T47D (cell line): ENCODE results near the gene ARHGEF19.
"Not testable (repeated sequence)": the region's sequence is repeated elsewhere in the genome, so short reads cannot be mapped to it uniquely, and the experiment has no call there.

ENCODE experiments used
- DNase-seq, 2 experiments: peaks; one replicate each; pipeline versions ENCODE4 v3.0.0 to v3.0.0-alpha.2; 2011 to 2012; ENCODE audit warnings: low read depth in 1 of 2, low spot score in 1 of 2
- JUND ChIP-seq: IDR thresholded peaks from 2 replicates; pipeline ENCODE4 v1.6.1; 2012; ENCODE audit warnings: low read depth
- in situ Hi-C: cut with HindIII; loops from 2 replicates; pipeline ENCODE4 v1.10.0; 2016; ENCODE audit warnings: low sequenced_read_pairs, low pct_unique_long_range_greater_than_20kb

The ARHGEF19 gene

DNA sequence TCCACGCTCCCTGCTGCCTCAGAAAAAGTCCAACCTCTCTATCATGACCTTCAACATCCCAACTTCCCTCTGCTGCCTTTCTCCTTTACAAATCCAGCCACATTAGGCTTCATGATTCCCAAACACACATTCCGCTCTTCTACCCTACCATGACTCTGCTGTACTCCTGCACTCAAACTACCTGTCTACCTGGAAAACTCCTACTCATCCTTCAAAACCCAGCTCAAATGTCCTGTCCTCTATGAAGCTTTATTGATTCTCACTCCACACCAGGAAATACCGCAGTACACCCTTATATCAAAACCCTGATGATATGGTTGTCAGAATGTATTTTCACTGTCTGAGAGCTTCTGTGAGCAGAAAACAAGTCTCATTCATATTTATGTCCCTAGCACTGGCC, 8.9 kb downstream of the ARHGEF19 start:
- TF ChIP-seq JUND: no peak
- no peak for DNase-seq
- in situ Hi-C loops: no loop called here

DNA sequence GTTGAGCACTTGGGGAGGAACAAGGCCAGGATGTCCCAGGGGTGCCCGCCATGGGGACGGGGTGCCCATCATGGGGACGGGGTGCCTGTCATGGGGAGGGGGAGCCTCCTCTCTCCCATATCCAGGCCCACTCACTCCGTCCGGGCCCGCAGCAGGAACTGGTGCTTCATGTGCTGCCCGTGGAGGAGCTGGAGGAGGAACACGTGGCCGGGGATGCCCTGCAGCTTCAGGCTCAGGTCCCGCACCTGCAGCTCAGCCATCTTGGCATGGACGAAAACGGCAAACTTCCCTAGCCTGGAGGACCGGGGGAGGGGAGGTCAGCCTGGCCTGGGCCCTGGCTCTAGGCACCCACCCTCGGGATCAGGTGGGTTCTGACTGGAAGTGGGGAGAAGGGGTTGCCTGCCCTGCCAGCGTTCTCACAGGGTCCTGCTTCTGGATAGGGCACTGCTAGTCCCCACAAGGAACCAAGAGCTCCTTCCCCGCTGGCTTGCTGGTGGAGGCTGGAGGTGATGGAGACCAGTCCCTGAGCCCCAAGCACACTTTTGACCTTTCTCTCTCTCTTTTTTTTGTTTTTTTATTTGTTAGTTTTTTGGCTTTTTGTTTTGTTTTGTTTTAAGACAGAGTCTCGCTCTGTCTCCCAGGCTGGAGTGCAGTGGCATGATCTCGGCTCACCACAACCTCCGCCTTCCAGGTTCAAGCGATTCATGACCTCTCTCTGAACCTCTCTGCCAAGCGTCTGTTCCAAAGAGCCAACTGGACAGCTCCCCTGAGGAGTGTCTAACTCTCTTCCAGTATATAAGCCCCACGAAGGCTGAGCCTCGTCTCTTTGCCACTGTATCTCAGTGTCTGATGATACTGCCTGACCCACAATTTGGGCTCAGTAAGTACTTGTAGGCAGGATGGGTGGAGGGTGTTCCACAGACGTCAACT, 9.9 kb downstream of the ARHGEF19 start:
- in situ Hi-C loops: no loop called here
- no peak for TF ChIP-seq JUND
- no peak for DNase-seq

DNA sequence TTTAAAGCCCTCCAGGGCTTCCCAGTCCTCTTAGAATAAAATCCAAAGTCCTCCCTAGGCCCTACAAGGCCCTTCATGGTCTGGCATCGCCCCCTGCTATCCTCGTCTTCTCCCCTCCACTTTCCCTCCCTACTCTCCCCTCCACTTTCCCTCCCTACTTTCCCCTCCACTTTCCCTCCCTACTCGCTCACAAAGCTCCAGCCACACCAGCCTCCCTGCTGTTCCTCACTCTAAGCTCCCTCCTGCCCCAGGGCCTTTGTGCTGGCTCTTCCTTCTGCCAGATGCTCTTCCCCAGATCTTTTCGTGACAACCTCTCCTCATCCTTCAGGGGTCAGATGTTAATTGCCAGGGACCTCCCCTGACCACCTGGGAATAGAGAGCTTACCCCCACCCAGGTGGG, 12.8 kb downstream of the ARHGEF19 start:
- DNase-seq: no peak
- in situ Hi-C loops: no loop called here
- no peak for TF ChIP-seq JUND

DNA sequence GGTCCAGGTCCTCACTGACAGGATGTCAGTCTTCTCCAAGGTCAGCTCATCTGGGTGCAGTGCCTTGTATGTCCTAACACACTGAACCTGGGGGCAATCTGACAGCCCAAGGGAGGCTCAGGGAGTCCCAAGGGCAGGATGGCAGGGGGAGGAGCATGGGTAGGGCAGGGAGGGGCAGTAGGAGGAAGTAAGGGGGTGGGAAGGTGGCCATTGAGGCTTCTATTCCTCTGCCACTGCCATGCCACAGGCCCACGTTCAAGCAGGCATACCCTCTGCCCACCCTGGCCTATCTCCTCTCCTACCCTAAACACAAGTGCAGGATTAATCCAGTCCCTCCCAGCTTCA, 13.3 kb downstream of the ARHGEF19 start:
- DNase-seq: no peak
- in situ Hi-C loops: no loop called here
- TF ChIP-seq JUND: no peak

DNA sequence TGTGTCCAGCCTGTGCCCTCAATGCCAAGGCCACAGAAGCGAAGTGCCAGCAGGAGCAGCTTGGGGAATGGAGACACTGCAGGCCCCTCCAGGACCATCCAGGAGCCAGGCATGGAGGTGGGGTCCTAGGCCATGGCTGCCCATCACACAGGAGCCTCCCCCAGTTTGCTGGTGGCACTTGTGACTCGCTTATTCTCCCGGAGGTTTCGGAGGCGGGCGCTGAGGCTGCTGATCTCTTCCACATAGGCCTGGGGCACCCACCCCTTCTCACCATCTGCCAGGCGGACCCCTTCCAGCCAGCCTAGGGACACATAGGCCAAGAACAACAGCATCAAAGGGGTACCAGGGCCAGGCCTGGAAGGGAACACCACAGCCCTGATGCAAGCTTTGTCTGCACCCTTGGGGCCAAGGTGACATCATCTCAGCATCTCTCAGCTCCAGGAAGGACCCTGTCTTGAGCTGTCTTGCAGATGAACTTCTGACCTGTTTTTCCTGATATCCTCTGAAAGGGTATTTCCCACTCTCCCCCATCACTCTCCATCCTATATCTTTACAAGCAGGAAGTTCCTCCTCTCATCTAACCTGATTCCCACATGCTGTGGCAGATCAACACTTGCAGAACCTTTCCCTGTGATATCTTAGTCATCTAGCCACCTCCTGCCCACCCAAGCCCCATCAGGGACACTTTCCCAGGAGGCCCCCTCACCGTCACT, 13.9 kb downstream of the ARHGEF19 start:
- in situ Hi-C loops: no loop called here
- no peak for TF ChIP-seq JUND

DNA sequence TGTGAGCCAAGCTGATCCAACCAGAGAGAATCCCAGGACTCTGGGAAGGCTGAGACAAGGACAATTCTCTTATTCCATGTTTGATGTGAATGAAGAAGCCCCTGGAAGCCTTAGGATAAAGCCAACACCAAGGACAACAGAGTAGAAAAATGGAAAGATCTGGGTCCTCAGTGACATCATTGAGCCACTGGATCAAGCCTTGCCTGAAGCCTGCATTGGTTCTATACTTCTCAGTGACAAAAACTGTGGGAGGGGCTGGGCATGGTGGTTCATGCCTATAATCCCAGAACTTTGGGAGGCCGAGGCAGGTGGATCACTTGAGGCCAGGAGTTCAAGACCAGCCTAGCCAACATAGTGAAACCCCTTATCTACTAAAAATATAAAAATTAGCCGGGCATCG, 15.6 kb downstream of the ARHGEF19 start:
- DNase-seq: no peak
- no peak for TF ChIP-seq JUND
- in situ Hi-C loops: no loop called here

More for the DNA sequence above, 13.9 kb downstream of the ARHGEF19 start:
- no peak for DNase-seq

DNA sequence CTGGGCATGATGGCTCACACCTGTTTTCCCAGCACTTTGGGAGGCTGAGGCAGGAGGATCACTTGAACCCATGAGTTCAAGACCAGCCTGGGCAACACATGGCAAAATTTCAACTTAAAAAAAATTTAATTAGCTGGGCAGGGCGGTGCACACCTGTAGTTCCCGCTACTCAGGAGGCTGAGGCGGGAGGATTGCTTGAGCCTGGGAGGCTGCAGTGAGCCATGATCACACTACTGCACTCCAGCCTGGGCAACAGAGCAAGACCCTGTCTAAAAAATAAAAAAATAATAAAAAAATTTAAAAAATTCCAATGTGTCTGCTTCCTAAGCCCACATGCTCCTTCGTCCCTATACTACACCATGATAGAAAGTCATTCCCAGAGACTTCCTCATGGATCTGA, 16.3 kb downstream of the ARHGEF19 start:
- DNase-seq, in situ Hi-C loops: not testable (repeated sequence)

DNA sequence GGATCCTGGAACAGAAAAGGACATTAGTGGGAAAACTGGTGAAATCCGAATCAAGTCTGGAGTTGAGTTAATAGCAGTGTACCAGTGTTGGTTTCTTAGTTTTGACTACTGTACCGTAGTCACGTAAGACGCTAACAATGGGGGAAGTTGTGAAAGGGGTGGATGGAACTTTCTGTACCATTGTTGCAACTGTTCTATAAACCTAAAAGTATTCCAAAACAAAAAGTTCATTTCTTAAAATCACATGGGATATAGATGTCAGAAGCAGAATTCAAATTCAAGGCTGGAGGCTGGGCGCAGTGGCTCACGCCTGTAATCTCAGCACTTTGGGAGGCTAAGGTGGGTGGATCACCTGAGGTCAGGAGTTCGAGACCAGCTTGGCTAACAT, 16.9 kb downstream of the ARHGEF19 start:
- DNase-seq: no peak
- in situ Hi-C loops: no loop called here
- no peak for TF ChIP-seq JUND

DNA sequence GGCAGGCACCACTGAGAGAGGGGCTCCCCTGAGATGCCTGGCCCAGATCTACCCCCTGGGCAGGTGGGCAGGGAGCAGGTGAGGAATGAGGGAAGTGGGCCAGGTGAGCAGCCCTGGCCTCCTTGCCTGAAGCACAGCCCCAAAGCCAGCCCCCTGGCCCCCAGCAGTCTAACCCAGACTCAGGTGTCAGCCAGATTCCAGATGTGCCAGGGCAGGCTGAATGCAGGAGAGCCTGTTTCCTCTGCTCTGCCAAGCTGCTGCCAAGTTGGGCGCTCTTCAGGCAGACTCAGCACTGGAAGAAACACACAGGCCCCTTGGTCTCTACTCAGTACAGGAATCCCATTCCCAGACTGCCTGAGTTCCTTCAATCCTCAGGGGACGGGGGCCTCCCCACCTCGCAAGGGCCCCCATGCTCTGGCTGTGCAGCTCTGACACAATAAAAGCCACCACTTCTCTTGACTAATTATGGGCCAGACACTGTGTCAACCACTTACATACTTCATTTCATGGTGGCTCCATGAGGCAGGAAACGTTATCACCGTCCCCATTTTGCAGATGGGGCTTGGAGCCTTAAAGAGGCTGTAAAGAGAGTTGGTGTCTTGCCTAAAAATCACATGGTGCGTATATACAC, 20.4 kb downstream of the ARHGEF19 start:
- DNase-seq: no peak
- in situ Hi-C loops: no loop called here
- no peak for TF ChIP-seq JUND

DNA sequence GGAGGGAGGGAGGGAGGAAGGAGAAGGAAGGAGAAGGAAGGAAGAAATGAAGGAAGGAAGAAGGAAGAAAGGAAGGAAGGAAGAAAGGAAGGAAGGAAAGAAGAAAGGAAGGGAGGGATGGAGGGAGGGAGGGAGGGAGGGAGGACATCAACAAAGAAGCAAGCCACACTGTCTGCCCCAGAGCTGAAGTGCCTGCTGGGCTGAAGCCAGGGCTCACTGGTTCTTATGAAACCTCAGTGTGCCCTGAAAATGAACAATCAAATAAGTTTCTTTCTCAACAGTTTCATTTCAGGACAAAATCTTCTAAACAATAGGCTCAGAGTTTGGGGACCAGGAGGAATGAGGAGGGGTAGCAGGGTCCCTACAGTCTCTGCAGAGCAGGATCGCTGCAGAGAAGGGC, 21.1 kb downstream of the ARHGEF19 start:
- in situ Hi-C loops: no loop called here
- no peak for DNase-seq
- TF ChIP-seq JUND: no peak

DNA sequence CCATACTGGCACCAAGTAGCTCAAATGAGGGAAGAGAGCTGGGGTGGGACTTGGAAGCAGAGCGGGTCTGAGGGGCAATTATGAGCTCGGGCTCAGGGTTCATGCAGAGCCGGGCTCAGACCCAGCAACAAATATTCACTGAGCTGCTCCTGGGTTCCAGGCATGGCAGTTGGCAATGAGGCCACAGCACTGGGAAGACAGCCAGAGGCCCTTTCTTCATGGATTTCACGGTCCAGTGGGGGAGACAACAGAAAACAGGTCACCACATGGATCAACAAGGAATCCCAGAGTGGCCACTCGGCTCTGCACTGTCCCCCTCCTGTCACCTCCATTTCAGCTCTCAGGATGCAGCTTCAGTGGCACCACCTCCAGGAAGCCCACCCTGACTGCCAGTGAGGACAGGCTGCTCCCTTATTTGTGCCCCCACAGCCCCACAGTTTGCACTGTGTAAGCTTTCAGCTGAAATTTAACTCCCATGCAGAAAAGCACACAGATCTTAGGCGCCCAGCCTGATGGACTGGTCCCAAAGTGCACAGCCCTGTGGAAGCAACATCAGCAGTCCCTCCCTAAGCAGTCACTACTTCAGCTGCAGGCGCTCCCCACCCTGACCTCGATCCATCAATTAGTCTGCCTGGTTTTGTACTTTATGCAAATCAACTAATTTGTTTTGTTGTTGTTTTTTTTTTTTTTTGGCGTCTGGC, 22.4 kb downstream of the ARHGEF19 start:
- TF ChIP-seq JUND: no peak
- in situ Hi-C loops: no loop called here
- no peak for DNase-seq

DNA sequence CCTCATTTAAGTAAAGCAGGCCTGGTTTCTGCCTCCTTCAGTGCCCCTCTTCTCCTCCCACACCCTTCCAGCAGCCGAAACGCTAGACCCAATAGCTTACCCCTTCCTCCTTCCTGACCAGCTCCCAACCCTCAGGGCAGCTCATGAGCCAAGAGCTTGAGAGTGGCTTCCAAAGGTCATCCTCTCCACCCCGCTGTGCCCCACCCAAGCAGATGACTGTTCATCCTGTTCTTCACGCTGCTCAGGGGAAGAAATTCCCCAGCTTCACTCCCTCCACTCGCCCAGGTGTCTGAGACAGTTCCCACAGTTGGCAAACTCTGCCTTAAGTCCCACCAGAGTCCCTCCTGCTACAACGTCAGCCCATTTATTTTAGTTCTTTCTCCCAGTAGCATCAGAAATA, 23.4 kb downstream of the ARHGEF19 start:
- DNase-seq: no peak
- no peak for TF ChIP-seq JUND
- in situ Hi-C loops: no loop called here
